DMS114 treated with DMSO at 0.1 percent for 48 hours (cell line): ENCODE measurements around the gene HLCS.

Experiments
- DNase-seq: peaks from one replicate; lab custom pipeline; 2025; ENCODE audit not compliant: unreplicated experiment; lab: John Stamatoyannopoulos, UW

HLCS gene

DNA sequence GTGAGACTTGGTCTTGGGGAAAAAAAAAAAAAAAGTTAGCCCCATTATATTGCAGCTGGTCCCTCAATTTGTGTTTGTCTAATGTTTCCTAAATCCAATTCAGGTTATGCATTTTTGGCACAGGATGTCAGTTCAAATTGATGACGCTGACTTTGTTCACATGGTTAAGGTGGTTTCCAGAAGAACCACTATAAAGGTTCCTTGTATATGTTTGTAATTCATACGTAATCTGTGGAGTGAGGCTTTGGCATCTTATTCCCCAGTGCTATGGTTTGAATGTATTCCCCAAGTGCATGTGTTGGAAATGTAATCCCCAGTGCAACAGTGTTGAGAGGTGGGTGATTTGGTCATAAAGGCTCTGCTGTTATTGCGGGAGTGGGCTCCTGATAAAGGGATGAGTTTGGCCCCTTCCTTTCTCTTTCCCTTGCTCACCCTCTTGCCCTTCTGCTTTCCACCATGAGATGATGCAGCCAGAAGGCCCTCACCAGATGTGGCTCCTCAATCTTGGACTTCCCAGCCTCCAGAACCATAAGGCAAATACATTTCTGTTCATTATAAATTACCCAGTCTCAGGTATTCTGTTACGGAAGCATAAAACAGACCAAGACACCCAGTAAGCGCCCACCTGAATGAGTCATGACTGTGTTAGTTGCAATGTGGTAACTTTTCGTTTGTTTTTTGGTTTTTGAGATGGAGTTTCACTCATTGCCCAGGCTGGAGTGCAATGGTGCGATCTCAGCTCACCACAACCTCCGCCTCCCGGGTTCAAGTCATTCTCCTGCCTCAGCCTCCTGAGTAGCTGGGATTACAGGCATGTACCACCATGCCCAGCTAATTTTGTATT lies 19.5 kb upstream of the HLCS start:
- no peak for DNase-seq

DNA sequence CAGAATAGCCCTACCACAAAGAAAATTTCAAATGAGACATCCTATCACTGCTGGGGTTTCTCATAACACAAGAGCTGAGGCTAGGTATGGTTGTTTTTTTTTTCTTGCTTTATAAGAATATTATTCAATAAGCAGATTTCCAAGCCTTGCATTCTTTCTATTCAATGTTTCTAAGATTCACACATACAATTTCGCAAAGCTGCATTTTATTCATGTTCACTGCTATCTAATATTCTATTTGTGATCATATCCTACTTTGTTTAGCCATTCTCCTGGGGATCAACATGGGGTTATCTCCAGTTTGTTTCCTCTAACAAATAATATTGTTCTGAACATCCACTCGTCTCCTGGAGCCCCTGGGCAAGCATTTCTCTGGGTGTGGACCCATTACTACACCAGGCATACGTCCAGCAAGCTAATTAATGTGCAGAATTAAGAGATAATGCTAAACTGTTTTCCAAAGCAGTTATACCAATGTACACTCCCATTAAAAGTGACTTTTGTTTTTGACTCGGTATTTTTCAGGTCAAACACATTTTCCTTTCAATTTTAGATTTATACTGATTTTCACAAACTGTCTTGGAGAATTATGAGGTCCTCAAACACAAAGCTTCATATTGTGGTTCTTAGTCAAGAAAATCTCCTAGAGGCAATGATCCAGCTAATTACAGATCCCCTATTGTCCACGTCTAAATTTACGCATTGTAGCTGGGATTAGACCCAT lies 15.7 kb upstream of the HLCS start:
- no peak for DNase-seq

DNA sequence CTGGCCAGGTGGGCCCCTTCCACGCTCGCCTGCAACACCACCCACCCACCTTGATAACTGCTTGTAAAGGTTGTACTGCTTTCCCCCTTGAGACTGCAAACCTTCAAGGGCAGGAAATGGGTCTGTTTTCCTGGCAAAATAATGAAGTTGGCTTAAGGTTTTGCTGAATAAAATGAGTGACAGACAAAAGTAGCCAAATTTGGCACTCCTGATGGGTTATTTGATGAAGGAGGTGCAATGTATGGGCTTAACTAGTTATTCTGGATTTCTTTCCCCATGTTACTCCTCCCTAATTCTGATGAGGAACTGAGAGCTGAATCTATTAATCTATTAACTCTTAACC lies 14.6 kb upstream of the HLCS start:
- no peak for DNase-seq

- DNase-seq, result no peak
Observed at GRCh38 chr21:36980280-36981048, 14.0 kb upstream of the HLCS start.

- peak; percentile 79 for DNase-seq
Observed at GRCh38 chr21:36976882-36977651, 10.6 kb upstream of the HLCS start.

- no peak for DNase-seq
Observed at GRCh38 chr21:36976228-36976861, 9.9 kb upstream of the HLCS start.

DNA sequence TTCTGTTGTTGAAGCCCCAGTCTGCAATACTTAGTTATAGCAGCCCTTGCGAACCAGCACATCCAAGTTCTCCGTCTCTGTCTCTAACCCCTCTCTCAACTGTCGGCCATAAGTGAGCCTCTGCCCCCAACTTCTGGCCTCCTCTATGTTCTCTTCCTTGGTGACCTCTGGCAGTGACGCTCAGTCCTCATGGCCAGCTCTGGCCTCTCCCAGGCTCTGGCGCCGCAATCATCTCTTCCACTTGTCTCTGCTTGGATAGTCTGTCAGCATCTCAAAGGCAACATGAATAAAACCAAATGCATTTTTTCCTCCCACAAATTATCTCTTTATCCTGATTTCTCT lies 8.4 kb upstream of the HLCS start:
- DNase-seq, result no peak

GRCh38 chr21:36973986-36974850 lies 7.7 kb upstream of the HLCS start:
- DNase-seq, result no peak

DNA sequence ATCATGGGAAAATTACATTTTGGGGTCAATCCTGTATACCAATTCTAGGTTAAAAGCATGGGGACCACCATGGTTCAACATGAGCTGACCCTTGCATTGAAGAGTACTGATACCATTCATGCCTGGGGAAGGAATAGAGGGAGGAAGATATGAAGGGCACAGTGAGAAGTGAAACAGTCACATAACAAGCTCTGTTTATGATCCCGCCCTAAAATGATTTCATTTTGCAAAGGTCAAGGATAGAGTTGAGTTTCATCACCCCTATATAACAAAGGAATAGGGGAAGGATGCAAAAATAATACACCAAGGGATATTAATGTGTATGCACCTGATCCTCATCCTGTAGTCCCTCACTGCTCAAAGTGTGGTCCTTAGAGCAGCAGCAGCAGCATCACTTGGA lies 2.5 kb upstream of the HLCS start:
- no peak for DNase-seq

DNA sequence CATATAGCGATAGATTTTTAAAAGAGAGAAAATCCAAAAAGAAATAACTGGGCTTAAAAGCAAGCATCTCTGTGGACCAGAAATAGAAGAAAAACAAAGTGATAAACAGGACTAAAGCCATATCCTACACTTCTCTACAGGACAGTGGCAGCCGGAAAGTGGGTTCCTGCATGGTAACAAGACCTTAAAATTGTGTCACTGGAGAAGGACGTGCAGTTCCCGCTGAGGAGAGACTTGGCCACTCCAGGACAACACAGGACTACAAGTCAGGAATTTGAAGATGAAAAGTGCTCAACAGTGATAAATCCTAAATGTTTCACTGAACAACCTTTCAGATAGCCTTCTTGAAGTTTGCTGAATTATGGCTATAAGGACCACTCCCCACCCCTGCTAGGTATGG lies 1.9 kb upstream of the HLCS start:
- no peak for DNase-seq

- DNase-seq, result no peak
Observed at GRCh38 chr21:36966821-36967768, 626 bp upstream of the HLCS start.

- no peak for DNase-seq
Observed at GRCh38 chr21:36965720-36966065, 776 bp downstream of the HLCS start.

DNA sequence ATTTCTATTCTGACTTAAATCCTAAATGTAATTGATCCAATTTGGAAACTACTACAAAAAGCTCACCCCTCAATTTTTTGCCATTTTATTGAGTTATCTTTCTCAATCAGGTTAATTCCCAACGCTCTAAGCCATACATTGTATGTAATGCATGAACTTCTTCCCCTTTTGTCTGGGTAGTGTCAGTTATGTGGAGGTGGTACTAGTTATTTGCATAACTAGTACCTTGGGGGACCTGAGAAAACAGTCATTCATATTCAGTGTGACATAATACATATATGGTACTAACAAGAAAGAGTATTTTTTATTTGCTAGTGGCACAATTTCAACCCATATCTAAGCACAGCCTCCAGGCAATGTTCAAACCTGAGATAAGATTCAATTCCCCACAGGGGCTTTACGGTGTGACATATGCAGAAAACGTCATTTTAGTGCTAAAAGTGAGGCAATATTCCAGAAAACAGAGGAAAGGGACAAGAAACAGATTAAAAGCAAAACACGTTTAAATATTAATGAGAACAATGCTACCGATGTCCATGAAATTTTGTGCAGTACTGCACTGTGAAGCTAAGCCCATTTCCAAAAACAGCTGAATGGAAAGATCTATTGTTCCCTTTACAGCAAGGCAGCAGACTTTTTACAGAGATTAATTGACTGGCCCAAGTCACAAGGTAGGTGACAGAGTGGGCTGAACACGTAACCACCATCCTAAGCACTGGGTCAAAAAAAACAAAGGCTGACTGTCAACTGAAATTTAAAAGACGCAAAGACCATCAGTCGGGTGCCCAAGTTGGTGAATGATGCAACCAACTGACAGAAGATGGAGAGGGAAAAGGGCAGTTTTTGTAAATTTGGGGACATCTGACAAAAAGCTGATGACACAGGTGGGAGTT lies 1.4 kb downstream of the HLCS start:
- no peak for DNase-seq

DNA sequence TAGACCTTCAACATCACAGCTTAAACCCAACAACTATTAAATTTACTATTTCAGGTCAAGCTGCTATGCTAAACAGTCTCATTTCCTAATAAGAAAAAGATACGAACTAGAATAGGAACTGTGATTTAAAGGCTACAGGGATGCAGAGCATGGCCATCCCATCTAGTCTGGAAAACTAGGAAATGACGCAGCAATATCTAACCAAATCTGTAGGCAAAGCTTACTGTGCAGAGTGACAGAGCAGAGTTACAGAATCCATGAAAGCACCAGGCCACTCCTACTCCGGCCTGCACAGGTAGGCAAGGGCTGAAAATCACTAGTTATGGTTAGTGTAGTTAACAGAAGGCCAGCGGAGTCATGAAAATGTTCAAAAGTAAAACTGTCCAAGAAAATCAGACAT lies 2.1 kb downstream of the HLCS start:
- DNase-seq, result no peak

- DNase-seq, result no peak
Observed at GRCh38 chr21:36962098-36962780, 4.2 kb downstream of the HLCS start.

DNA sequence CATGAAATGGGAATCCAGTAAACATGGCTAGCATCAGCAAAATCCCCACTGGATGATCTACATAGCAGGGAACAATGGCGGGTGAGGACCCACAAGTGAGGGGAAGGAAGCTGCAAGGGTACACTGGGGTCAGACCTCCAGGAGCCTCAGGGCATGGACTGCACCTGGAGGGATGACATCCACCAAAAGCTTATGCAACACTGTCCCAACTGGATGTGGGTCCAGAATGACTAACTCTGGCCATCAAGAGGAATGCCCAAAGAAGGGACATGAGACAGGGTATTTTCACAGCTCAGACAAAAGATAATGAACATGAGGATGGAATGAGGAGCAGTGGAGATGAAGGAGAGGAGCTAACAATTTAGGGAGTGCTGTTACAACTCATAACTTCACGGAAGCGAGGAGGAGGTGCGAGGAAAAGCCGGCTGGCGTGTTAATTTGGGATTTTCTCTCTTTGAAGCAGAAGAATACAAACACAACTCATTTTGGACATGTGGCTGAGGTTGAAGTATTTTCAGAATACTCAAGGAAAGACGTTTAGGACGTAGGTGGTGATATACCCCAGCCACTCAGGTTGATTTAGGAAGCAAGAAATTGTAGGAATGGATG lies 5.7 kb downstream of the HLCS start:
- no peak for DNase-seq
